Stomach (tissue), 4 donors: ENCODE results near the gene PDGFD.

Experiments used
- CTCF ChIP-seq, 7 experiments: fragments of 450-650 bp in 4 of 7; fragments of 200-600 bp in 3 of 7; sonication (generic) in 3 of 7; IDR thresholded peaks; one replicate each; pipeline ENCODE4 v1.5.1; 2016 to 2019; ENCODE audit warnings: antibody characterized with exemption in 7 of 7, control low read depth in 2 of 7, mild to moderate bottlenecking in 1 of 7
- EP300 ChIP-seq: sonication (generic); formaldehyde crosslinking; IDR thresholded peaks from one replicate; pipeline ENCODE4 v1.6.1; 2017; ENCODE audit warnings: antibody characterized with exemption
- POLR2A ChIP-seq, 4 donors: fragments of 450-650 bp; IDR thresholded peaks; one replicate each; pipeline ENCODE4 v1.6.1; 2016; ENCODE audit warnings: antibody characterized with exemption in 4 of 4, control low read depth in 2 of 4, mild to moderate bottlenecking in 1 of 4, moderate library complexity in 1 of 4
- POLR2AphosphoS5 ChIP-seq, 3 donors: sonication (generic); formaldehyde crosslinking; IDR thresholded peaks; one replicate each; pipeline ENCODE4 v1.6.1; 2016; ENCODE audit warnings: antibody characterized with exemption in 3 of 3

DNA sequence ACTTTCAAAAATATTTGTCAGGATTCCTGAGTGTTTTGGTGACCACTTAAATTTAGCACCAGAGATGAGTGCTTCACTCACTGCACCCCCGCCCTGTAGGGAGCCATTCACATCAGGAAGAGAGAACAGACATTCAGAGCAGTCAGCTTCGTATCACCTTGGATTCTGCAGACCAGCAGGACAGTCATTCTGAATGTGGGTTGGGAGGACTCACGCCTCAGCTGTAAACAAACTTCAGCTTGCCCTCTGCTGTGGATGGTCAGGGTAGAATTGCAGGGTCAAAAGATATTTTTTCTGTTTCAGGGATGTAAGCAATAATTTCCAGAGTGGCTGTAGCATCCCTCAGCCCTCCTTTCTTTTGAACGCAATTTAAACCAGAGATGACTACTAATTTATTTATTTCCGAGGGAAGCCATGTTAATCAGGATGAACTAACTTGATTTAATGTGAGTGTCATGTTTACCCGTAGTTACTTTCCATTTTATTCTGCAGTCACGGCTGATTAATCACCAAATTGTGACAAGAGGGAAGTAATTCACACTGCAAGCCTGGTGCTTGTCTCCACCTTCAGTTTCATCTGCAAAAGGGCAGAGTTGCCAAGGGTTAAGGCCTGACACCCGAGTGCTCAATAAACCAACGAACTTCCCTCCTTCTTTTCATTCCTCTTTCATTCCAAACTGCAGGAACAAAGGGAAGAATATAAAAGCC lies 301.7 kb downstream of the PDGFD start:
- no peak for TF ChIP-seq CTCF (IDR thresholded peaks at IDR 0.05)
- no peak for TF ChIP-seq POLR2A (IDR thresholded peaks at IDR 0.05)
- TF ChIP-seq POLR2AphosphoS5 (IDR thresholded peaks at IDR 0.05) = no peak
- TF ChIP-seq EP300 = no peak
